ENCODE measurements around the gene ZNF670.

- TF ChIP-seq, protein P1, sequence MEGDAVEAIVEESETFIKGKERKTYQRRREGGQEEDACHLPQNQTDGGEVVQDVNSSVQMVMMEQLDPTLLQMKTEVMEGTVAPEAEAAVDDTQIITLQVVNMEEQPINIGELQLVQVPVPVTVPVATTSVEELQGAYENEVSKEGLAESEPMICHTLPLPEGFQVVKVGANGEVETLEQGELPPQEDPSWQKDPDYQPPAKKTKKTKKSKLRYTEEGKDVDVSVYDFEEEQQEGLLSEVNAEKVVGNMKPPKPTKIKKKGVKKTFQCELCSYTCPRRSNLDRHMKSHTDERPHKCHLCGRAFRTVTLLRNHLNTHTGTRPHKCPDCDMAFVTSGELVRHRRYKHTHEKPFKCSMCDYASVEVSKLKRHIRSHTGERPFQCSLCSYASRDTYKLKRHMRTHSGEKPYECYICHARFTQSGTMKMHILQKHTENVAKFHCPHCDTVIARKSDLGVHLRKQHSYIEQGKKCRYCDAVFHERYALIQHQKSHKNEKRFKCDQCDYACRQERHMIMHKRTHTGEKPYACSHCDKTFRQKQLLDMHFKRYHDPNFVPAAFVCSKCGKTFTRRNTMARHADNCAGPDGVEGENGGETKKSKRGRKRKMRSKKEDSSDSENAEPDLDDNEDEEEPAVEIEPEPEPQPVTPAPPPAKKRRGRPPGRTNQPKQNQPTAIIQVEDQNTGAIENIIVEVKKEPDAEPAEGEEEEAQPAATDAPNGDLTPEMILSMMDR (IDR thresholded peaks at IDR 0.05) = no peak
- TF ChIP-seq EZH2phosphoT487 (IDR thresholded peaks at IDR 0.05) (no peak), EZH2 (IDR thresholded peaks at IDR 0.05) (no peak)
These were observed 31.4 kb downstream of the ZNF670 start for GRCh38 chr1:247047260-247047659.
